NCI-H1092 treated with DMSO at 0.1 percent for 48 hours (cell line): ENCODE measurements around the gene ZDHHC14.

Source experiments
- DNase-seq: peaks from one replicate; lab custom pipeline; 2025; lab: John Stamatoyannopoulos, UW

Gene ZDHHC14

DNA sequence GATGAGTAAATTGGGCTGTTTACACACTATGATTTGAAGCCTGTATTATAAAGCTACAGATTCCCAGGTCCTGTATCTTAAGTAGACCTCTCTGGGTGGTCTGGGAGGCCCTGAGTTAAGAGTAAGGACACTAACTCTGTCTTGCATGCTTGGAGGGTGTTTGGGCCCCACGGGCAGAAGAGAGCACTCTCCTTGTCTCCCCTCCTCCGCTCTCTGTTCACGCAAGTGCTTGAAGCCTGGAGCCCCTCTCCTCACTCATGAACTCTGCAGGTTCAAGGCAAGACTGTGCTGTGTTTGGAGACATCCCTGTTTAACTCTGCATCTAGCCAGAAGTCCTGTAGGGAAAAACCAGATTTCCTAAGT, 154.0 kb downstream of the ZDHHC14 start:
- no peak for DNase-seq

- no peak for DNase-seq
Observed at GRCh38 chr6:157535340-157536222, 154.6 kb downstream of the ZDHHC14 start.

GRCh38 chr6:157536223-157536545, 155.2 kb downstream of the ZDHHC14 start:
- DNase-seq, result no peak

DNA sequence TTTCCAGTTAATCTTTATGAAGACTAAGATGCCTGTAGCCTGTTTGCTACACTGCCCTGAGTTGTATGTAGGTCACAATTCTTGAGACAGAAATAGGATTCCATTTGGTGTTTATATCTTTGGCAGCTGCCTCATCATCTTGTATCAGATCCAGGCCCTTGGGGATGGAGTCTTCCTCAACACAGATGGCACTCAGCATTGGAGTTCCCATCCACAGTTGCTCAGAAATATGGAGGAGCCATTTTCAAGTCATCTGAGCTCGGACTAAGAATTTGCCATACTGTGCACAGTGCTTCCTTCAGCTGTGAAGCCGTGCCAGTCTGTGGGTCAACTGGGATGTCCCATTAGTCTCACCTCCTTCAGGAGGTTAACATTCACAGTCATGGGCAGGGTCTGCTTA, 156.6 kb downstream of the ZDHHC14 start:
- DNase-seq, result no peak

DNA sequence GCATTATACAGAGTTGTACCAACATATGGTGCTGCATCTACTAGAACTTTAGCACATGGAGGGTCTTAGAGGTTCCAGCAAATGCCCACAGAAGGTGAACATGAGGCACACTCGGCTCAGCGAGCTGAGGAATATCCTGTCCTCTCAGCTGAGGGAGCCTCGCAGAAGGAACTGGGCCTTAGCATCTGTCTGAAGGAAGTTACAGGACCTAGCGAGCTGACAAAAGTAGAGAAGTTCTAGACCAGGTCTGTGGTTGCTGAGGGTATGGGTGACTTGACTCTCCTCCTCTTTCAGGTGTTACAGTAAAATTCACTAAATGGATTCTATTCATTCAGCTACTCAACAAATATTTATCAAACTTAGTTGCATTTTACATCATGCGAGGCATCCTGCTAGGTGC, 157.2 kb downstream of the ZDHHC14 start:
- no peak for DNase-seq

- no peak for DNase-seq
Observed at GRCh38 chr6:157538698-157539097, 157.7 kb downstream of the ZDHHC14 start.

GRCh38 chr6:157539421-157539822, 158.4 kb downstream of the ZDHHC14 start:
- DNase-seq, result no peak

- no peak for DNase-seq
Observed at GRCh38 chr6:157539900-157540752, 159.1 kb downstream of the ZDHHC14 start.

DNA sequence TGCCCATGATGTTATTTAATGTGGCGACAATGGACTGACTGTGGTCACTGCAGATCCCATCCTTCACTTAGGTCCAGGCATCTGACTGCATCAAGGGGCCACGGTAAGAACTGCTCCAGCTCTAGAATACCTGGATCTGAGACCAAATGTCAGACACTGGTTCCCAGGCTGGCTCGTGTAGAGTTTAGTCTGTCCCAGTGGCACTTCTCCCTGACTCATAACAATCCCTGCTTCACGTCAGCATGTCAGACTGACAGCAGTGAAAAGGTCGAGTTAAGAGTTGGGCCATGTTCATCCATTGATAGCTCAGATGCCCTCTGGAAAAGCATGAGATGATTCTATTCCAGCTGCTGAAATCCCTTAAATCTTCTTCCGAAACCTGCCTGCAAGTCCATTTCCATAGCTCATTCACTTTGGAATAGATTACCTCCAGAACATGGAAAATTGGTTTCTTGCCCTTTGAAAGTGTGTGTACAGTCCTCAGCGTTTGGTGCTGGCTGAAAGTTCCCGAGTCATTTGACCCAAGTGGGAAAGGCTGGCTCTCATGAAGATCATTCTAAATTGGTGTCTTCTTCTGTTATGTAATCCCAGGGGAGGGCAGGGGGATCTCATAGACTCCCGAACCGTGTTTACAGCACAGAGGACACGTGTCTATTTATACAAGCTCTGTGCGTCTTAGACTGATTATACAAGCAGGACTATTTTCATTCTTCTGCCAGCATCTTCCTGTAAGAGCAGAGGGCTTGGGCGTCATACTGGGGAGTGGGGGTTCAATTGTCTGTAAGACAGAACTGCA, 160.8 kb downstream of the ZDHHC14 start:
- DNase-seq, result no peak

DNA sequence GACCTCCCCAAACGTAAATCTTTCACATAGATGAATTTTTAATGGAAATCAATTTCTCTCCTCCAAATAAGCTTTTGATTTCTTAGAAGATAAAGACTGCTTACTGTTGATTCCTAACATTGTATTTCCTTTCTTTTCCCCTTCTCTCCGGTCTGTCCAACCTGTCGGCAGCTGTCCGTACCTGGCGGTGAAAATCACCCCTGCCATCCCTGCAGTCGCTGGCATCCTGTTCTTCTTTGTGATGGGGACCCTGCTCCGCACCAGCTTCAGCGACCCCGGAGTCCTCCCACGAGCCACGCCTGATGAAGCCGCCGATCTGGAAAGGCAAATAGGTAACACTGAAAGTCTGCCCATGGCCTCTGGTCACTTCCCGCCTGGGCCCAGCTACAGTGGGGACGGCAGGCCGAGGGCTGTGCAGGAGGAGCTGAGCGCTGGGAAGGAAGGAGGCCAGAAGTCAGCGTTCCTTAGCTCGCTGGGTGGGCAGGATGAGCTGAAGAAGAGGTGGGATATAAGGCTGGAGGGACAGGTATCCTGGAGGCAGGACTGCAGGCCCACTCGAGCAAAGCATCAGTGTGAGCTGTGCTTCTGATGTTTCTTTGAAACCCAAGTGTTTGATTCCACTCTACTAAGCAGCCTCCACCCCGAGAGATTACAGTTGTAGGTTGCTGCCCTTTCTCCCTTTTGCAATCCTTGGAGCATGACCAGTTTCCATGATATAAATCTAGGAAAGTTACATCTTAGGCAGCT, 161.6 kb downstream of the ZDHHC14 start:
- DNase-seq, result no peak

- no peak for DNase-seq
Observed at GRCh38 chr6:157546321-157546720, 165.3 kb downstream of the ZDHHC14 start.

- no peak for DNase-seq
Observed at GRCh38 chr6:157547112-157547511, 166.1 kb downstream of the ZDHHC14 start.

GRCh38 chr6:157548635-157549467, 167.9 kb downstream of the ZDHHC14 start:
- no peak for DNase-seq

DNA sequence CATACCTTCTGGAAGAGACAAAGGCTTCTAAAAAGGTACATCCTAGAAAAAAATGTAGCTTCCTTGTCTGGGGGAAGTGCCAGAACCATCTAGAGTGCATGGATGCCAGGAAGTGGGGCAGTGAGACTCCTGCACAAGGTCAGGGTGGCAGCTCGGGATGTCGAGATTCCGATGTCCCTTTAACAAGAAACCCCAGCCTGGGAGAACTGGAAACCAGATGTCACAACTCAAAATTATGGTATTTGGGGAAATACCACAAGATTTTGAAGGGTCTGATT, 168.4 kb downstream of the ZDHHC14 start:
- no peak for DNase-seq

DNA sequence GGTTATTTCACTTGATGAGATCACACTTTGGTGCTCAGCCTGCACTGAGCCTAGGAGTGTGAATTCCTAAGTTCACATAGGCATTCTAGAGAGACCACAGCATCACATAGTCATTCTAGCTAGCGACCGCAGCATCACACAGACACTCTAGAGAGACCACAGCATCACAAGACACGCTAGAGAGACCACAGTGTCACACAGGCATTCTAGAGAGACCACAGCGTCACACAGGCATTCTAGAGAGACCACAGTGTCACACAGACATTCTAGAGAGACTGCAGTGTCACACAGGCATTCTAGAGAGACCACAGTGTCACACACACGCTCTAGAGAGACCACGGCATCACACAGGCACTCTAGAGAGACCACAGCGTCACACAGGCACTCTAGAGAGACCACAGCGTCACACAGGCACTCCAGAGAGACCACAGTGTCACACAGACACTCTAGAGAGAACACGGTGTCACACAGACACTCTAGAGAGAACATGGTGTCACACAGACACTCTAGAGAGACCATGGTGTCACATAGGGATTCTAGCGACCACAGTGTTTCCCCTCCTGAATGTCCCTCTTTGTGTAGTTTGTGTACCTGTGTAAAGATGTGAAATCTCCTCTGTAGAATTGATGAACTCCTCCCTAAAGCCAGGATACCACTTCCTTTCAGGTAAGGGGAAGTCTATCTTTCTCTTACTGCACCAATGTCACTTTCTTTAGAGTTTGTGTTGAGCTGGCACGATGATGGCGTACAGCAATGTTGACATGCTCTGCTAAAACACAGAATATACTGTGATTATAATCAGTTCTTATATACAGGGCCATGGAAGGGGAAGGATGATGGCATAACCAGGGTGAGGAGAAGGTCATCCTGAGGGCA, 169.4 kb downstream of the ZDHHC14 start:
- DNase-seq, result no peak

- no peak for DNase-seq
Observed at GRCh38 chr6:157551041-157551832, 170.2 kb downstream of the ZDHHC14 start.

GRCh38 chr6:157552081-157552747, 171.2 kb downstream of the ZDHHC14 start:
- no peak for DNase-seq

DNA sequence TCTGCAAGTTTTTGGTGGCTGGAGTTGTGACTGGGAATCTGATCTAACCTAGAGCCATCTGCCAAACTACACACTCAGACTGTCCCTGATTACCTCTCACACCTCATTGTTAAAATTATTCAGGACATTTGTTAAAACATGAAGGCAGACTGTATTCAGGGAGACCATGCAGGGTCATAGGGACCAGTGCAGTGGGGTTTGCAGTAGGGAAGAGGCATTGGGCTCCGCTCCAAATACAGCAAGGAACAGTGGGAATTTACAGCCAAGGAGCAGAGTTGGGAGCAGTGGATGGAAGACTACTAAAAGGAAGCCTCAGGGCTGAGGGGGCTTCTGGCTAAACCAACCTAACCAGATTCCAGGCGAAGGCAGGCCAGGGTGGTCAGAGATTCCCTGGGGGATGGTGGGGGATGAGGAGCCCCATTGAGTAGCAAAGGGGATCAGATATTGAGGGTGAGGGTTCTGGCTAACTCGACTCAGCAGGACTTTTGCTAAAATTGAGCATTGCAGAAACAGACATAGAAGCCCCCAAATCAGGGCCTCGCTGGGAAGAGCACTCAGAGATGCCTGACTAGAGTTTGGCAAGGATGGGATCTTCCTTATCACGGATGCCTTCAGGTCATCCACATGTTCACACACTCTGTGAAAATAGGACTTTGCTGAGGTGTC, 172.0 kb downstream of the ZDHHC14 start:
- no peak for DNase-seq
